Calu3 (cell line): ENCODE data around the gene SOX21. TPM values are rescaled to one million over a fixed set of nuclear protein-coding genes. Genes with fewer than 3 reads are reported as not detected.
"Not testable (repeated sequence)": the region's sequence is repeated elsewhere in the genome, so short reads cannot be mapped to it uniquely, and the experiment has no call there.

Source experiments
- BruUV-seq: library from RNA; stranded (reverse); fragments of 400-500 nt; replicated peaks from 2 replicates; lab custom pipeline; 2021; lab: Mats Ljungman, UMichigan
- CTCF ChIA-PET: fragments of 300-600 bp; sonication (Branson Sonifier 250); formaldehyde crosslinking; loops from one replicate; lab custom pipeline; 2022; ENCODE audit warnings: antibody characterized with exemption; lab: Charles Lee
- DNase-seq: peaks from one replicate; pipeline ENCODE4 v3.0.0; 2022
- H3K27ac Mint-ChIP-seq: one replicate; pipeline ENCODE4 v1.8.0; 2022; ENCODE audit warnings: mixed read lengths; ENCODE audit not compliant: unreplicated experiment
- H3K27me3 Mint-ChIP-seq: one replicate; pipeline ENCODE4 v1.8.0; 2022; ENCODE audit warnings: mixed read lengths; ENCODE audit not compliant: unreplicated experiment
- H3K36me3 Mint-ChIP-seq: one replicate; pipeline ENCODE4 v1.8.0; 2022; ENCODE audit warnings: mild to moderate bottlenecking, moderate library complexity, mixed read lengths; ENCODE audit not compliant: insufficient read depth, unreplicated experiment
- H3K4me1 Mint-ChIP-seq: one replicate; pipeline ENCODE4 v1.8.0; 2022; ENCODE audit warnings: mild to moderate bottlenecking, low read depth, mixed read lengths; ENCODE audit not compliant: unreplicated experiment
- H3K4me3 Mint-ChIP-seq: one replicate; pipeline ENCODE4 v1.8.0; 2022; ENCODE audit warnings: mild to moderate bottlenecking, low read depth, moderate library complexity, mixed read lengths; ENCODE audit not compliant: unreplicated experiment
- H3K9me3 Mint-ChIP-seq: one replicate; pipeline ENCODE4 v1.8.0; 2022; ENCODE audit warnings: low read depth, mixed read lengths; ENCODE audit not compliant: unreplicated experiment
- intact Hi-C: fragments of 100-400 bp; cut with micrococcal nuclease; formaldehyde crosslinking; loops from one replicate; pipeline ENCODE4 v1.10.0; 2022; ENCODE audit not compliant: unreplicated experiment
- total RNA-seq: library from RNA; stranded (reverse); gene quantifications from 2 replicates; pipeline ENCODE4 v1.2.3, GENCODE V29; 2022
- TF ChIP-seq, protein P1 (sequence below): fragments of 200-600 bp; IDR thresholded peaks from one replicate; pipeline ENCODE4 v1.8.0; 2022; ENCODE audit warnings: antibody characterized with exemption; ENCODE audit not compliant: unreplicated experiment

The SOX21 gene
- total RNA-seq, 1 experiment from 2014 or later, result not detected

DNA sequence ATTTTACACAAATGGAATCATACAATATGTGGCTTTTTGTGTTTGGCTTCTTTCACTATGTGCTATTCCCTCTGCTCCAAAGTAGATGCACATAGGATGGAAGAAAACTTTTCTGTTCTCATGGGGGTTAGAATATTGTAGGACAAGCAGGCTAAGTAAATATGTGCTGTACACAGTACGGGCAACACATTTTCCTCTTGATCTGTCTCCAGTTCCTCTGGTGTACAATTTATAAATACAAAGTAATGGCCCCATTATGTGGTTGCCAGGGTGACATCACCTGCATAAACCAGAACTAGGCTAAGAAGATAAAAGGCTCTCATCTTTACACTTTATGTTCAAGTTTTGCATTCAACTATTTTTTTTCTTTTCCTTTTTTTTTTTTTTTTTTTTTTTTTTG, 41.0 kb upstream of the SOX21 start:
- Mint-ChIP-seq H3K27me3 (peaks cover 6% of the 10 kb centered on the region), H3K27ac (no peak overlapping the region), H3K9me3 (no peaks in the 10 kb centered on the region), H3K4me1 (no peaks in the 10 kb centered on the region), H3K4me3 (no peak overlapping the region), H3K36me3 (no peaks in the 10 kb centered on the region)
- DNase-seq, result no peak
- no TSS peak for BruUV-seq
- TF ChIP-seq, protein P1, sequence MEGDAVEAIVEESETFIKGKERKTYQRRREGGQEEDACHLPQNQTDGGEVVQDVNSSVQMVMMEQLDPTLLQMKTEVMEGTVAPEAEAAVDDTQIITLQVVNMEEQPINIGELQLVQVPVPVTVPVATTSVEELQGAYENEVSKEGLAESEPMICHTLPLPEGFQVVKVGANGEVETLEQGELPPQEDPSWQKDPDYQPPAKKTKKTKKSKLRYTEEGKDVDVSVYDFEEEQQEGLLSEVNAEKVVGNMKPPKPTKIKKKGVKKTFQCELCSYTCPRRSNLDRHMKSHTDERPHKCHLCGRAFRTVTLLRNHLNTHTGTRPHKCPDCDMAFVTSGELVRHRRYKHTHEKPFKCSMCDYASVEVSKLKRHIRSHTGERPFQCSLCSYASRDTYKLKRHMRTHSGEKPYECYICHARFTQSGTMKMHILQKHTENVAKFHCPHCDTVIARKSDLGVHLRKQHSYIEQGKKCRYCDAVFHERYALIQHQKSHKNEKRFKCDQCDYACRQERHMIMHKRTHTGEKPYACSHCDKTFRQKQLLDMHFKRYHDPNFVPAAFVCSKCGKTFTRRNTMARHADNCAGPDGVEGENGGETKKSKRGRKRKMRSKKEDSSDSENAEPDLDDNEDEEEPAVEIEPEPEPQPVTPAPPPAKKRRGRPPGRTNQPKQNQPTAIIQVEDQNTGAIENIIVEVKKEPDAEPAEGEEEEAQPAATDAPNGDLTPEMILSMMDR, result no peak
- intact Hi-C loops, result no loop called here
- CTCF ChIA-PET, result no interaction called here

DNA sequence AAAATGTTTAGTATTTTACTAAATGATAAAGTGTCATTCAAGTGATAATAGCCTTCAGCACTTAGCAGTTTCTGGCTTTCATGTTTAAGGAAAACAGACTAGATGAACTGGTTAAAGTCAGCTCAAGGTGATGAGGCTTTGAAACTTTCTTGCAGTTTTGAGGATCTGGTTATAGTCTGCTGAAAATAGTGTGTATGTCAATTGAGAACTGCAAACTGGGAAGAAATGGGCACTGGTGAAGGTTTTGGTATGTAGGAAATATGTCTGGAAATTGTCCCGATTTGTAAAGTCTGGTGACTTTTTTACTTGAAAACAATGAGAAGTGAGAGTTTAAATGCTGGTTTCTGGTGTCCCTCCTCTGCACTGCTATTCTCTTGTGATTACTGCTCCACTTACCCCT, 36.8 kb upstream of the SOX21 start:
- TF ChIP-seq, protein P1, result no peak
- no peak for DNase-seq
- Mint-ChIP-seq H3K4me1 (no peaks in the 10 kb centered on the region), H3K4me3 (no peak overlapping the region), H3K27me3 (no peaks in the 10 kb centered on the region), H3K27ac (no peak overlapping the region), H3K36me3 (no peaks in the 10 kb centered on the region), H3K9me3 (no peaks in the 10 kb centered on the region)
- no TSS peak for BruUV-seq
- intact Hi-C loops, result no loop called here
- CTCF ChIA-PET, result no interaction called here

DNA sequence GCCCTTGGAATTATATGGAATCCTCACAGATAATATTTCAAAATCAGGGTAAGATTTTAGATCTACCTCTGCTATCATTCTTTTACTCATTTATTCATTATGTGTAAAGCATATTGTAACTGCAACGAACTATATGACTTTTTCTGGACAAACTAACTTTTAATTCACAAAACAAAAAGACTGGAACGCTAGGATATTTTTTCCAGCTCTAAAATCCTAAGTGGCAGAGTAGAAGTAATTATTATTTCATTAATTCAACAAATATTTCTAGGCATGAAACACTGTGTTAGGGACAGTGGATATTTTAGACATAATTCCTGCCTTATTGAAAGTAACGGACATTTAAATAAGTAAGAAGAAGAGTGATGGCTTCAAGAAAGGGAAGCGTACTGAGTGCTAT, 26.9 kb upstream of the SOX21 start:
- Mint-ChIP-seq H3K9me3 (no peaks in the 10 kb centered on the region), H3K27me3 (no peaks in the 10 kb centered on the region), H3K27ac (no peak overlapping the region), H3K4me3 (no peak overlapping the region), H3K4me1 (no peaks in the 10 kb centered on the region), H3K36me3 (no peaks in the 10 kb centered on the region)
- no TSS peak for BruUV-seq
- DNase-seq, result no peak
- TF ChIP-seq, protein P1, result no peak
- CTCF ChIA-PET, result no interaction called here
- intact Hi-C loops, result no loop called here

DNA sequence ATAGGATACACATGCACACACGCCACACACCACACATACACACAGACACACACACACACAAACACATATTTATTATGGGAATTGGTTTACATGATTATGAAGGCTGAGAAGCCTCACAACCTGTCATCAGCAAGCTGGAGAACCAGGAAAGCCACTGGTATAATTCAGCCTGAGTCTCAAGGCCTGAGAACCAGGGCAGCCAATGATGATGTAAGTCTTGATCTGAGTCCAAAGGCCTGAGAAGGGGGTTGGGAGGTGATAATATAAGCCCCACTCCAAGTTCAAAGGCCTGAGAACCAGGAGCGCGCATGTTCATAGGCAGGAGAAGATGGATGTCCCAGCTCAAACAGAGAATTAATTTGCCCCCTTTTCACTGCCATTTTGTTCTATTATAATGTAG, 18.7 kb upstream of the SOX21 start:
- DNase-seq, result no peak
- Mint-ChIP-seq H3K4me3 (no peak overlapping the region), H3K9me3 (no peaks in the 10 kb centered on the region), H3K27ac (no peak overlapping the region), H3K4me1 (no peaks in the 10 kb centered on the region), H3K36me3 (no peaks in the 10 kb centered on the region), H3K27me3 (no peaks in the 10 kb centered on the region)
- TF ChIP-seq, protein P1, result no peak
- intact Hi-C loops, result no loop called here
- CTCF ChIA-PET, result no interaction called here
- BruUV-seq, result no TSS peak

DNA sequence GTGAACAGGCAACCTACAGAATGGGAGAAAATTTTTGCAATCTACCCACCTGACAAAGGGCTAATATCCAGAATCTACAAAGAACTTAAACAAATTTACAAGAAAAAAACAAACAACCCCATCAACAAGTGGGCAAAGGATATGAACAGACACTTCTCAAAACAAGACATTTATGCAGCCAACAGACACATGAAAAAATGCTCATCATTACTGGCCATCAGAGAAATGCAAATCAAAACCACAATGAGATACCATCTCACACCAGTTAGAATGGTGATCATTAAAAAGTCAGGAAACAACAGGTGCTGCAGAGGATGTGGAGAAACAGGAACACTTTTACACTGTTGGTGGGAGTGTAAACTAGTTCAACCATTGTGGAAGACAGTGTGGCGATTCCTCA, 17.6 kb upstream of the SOX21 start:
- H3K9me3 Mint-ChIP-seq, DNase-seq, BruUV-seq, H3K4me1 Mint-ChIP-seq, H3K36me3 Mint-ChIP-seq, H3K4me3 Mint-ChIP-seq, H3K27ac Mint-ChIP-seq, CTCF ChIA-PET, H3K27me3 Mint-ChIP-seq, intact Hi-C loops: not testable (repeated sequence)
